HT1080 (cell line): ENCODE measurements around the gene PDZK1. TPM values are rescaled to one million over a fixed set of nuclear protein-coding genes. Genes with fewer than 3 reads are reported as not detected.
"Not testable (repeated sequence)": the region's sequence is repeated elsewhere in the genome, so short reads cannot be mapped to it uniquely, and the experiment has no call there.

ENCODE experiments used
- DNase-seq: peaks from one replicate; pipeline ENCODE4 v3.0.0-alpha.2; 2015; ENCODE audit warnings: low read depth
- total RNA-seq: library from RNA; depleted of rRNA; stranded (reverse); fragments of >200 nt; shearing (Covaris generic); gene quantifications from 2 replicates; pipeline ENCODE4 v1.2.3, GENCODE V29; 2014; rRNA removed

The PDZK1 gene
- total RNA-seq, 1 experiment from 2014 or later, result not detected

- DNase-seq, result not testable (repeated sequence)
Measured at GRCh38 chr1:145656245-145656943, 50.8 kb downstream of the PDZK1 start.

DNA sequence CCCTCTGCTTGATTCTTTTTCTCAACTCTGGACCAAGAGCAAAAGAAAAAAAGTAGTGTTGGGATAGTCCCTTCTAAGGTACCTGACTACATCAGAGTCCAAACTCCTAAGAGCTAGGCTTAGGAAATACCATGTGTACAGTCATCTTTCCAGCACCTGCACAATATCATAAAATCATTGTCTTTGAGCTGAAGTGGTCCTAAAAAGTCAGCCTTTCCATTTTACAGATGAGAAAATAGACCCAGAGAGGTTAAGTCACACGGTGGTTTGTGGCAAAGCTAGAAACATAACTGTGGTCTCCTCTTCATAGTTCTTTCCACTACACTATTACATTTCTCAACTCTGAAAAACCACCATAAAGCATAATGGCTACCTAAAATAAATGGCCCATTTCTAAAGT lies 63.2 kb downstream of the PDZK1 start:
- not testable (repeated sequence) for DNase-seq

GRCh38 chr1:145641886-145642285 lies 65.3 kb downstream of the PDZK1 start:
- DNase-seq, result not testable (repeated sequence)

GRCh38 chr1:145636237-145636636 lies 70.9 kb downstream of the PDZK1 start:
- not testable (repeated sequence) for DNase-seq

DNA sequence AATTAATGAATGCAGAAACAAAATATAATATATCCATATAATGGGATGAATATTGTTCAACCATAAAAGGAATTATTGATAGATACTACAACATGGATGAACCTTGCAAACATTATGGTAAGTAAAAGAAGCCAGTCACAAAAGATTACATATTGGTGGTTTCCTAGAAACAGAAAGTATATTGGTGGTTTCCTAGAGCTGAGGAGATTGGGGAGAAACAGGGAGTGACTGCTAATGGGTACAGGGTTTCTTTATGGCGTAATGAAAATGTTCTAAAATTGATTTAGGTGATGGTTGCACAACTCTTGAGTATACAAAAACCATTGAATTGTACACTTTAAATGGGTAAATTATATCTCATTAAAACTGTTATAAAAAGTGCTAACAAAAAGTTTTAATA lies 85.0 kb downstream of the PDZK1 start:
- not testable (repeated sequence) for DNase-seq

Other genes starting within 250 kb of the PDZK1 start
- gene GPR89A, start 99.4 kb downstream of the PDZK1 start, total RNA-seq, result 10.5 and 19.0 TPM in 2 replicates
- not detected in 2 replicates for gene CD160, start 12.1 kb upstream of the PDZK1 start, total RNA-seq
- 7.5 and 9.3 TPM in 2 replicates for gene RNF115, start 116.7 kb upstream of the PDZK1 start, total RNA-seq
- gene POLR3C, start 116.8 kb upstream of the PDZK1 start, total RNA-seq, result 51.1 and 56.4 TPM in 2 replicates
- gene NUDT17, start 138.3 kb upstream of the PDZK1 start, total RNA-seq, result 5.8 and 7.2 TPM in 2 replicates
- 11.7 and 19.8 TPM in 2 replicates for gene PIAS3, start 151.7 kb upstream of the PDZK1 start, total RNA-seq
- gene ANKRD35, start 178.5 kb upstream of the PDZK1 start, total RNA-seq, result 0.08 TPM in 1 of 2 replicates, not detected in the other
- 9.1 and 9.4 TPM in 2 replicates for gene ITGA10, start 202.7 kb upstream of the PDZK1 start, total RNA-seq
- gene PEX11B, start 211.3 kb upstream of the PDZK1 start, total RNA-seq, result 17.8 and 21.8 TPM in 2 replicates
- 174 and 199 TPM in 2 replicates for gene RBM8A, start 220.1 kb upstream of the PDZK1 start, total RNA-seq